ENCODE results near the gene EAF2. TPM values are rescaled to one million over a fixed set of nuclear protein-coding genes. Genes with fewer than 3 reads are reported as not detected.
"Not testable (repeated sequence)": the region's sequence is repeated elsewhere in the genome, so short reads cannot be mapped to it uniquely, and the experiment has no call there.

Gene EAF2
- total RNA-seq, 1 donor from 2014 or later, result 4.1 TPM

DNA sequence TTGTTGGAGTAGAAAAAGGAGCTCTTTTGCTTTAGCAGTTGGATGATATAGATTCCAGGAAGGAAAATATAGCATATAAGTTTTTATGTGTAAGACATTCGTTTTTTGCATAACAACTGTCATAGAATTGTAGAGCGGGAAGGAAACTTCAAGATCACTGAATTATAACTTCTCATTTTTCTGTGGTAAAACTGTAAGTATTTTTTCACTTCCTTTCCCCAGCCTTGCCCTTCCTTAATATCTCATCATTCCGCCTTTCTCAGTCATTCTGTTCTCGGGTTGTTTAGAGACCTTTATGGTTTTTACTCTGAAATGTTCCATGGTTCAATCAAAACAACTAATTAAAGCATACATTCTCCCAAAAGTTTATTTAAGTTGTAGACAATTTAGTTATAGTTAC lies 1.1 kb downstream of the EAF2 start:
- Histone ChIP-seq H3K4me1 (peaks cover 28% of the 10 kb centered on the region), H3K4me3 (peak overlapping the region; percentile 84), H3K9me3 (replicated peaks) (no peaks in the 10 kb centered on the region), H3K36me3 (peaks cover 9% of the 10 kb centered on the region), H3K27ac (replicated peaks) (no peak overlapping the region), H3K27me3 (ENCODE audit: low read depth) (no peaks in the 10 kb centered on the region)
- intact Hi-C loops (cut with micrococcal nuclease), result no loop called here
- no peak for DNase-seq
- TF ChIP-seq, protein P1, sequence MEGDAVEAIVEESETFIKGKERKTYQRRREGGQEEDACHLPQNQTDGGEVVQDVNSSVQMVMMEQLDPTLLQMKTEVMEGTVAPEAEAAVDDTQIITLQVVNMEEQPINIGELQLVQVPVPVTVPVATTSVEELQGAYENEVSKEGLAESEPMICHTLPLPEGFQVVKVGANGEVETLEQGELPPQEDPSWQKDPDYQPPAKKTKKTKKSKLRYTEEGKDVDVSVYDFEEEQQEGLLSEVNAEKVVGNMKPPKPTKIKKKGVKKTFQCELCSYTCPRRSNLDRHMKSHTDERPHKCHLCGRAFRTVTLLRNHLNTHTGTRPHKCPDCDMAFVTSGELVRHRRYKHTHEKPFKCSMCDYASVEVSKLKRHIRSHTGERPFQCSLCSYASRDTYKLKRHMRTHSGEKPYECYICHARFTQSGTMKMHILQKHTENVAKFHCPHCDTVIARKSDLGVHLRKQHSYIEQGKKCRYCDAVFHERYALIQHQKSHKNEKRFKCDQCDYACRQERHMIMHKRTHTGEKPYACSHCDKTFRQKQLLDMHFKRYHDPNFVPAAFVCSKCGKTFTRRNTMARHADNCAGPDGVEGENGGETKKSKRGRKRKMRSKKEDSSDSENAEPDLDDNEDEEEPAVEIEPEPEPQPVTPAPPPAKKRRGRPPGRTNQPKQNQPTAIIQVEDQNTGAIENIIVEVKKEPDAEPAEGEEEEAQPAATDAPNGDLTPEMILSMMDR (IDR thresholded peaks at IDR 0.05; ENCODE audit: borderline replicate concordance), result no peak

DNA sequence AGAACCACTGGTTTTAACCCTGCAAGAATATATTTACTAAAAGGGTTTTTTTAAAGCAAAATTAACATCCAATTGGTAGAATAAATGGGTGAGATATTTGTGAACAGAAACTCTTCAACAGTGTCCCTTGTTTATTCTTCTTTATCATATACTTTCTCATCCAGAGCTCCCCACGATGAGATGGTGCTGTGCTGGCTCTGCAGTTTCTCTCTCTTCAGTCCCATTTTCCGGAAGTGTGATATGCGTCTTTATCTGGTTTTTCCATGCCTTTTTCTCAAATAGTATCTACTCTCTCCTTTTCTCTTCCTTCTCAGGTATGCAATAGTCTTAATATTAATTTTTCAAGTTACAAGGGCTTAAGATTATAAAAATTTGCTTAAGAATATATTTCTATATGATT lies 1.5 kb downstream of the EAF2 start:
- Histone ChIP-seq H3K27ac (replicated peaks) (no peak overlapping the region), H3K4me1 (peaks cover 28% of the 10 kb centered on the region), H3K4me3 (peak overlapping the region; percentile 84), H3K27me3 (ENCODE audit: low read depth) (no peaks in the 10 kb centered on the region), H3K36me3 (peaks cover 9% of the 10 kb centered on the region), H3K9me3 (replicated peaks) (no peaks in the 10 kb centered on the region)
- intact Hi-C loops (cut with micrococcal nuclease), result no loop called here
- no peak for DNase-seq
- TF ChIP-seq, protein P1 (IDR thresholded peaks at IDR 0.05; ENCODE audit: borderline replicate concordance), result no peak

- Histone ChIP-seq H3K27ac (replicated peaks) (no peak overlapping the region), H3K36me3 (peaks cover 2% of the 10 kb centered on the region), H3K9me3 (replicated peaks) (no peaks in the 10 kb centered on the region), H3K4me1 (peaks cover 10% of the 10 kb centered on the region), H3K4me3 (no peak overlapping the region), H3K27me3 (ENCODE audit: low read depth) (no peaks in the 10 kb centered on the region)
- DNase-seq, result no peak
- intact Hi-C loops (cut with micrococcal nuclease), result no loop called here
- TF ChIP-seq, protein P1 (IDR thresholded peaks at IDR 0.05; ENCODE audit: borderline replicate concordance), result no peak
Measured at GRCh38 chr3:121839962-121840361, 5.0 kb downstream of the EAF2 start.

DNA sequence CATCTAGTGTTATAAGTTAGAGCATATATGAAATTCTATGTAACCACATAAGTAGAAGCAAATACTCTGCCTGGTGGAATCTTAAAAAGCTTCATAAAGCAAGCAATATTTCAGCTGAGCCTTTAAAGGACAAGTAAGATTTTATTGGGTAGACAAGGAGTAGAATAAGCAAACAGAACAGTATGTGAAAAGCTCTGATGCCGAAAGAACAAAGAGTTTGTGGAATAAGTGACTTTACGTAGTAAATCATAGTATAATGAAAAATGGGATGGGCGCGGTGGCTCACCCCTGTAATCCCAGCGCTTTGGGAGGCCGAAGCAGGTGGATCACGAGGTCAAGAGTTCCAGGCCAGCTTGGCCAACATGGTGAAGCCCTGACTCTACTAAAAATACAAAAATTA lies 9.9 kb downstream of the EAF2 start:
- peaks cover 3% of the 10 kb centered on the region for H3K36me3 ChIP-seq
- no peak overlapping the region for H3K4me3 ChIP-seq
- intact Hi-C loops (cut with micrococcal nuclease), result no loop called here
- no peaks in the 10 kb centered on the region for H3K9me3 ChIP-seq (replicated peaks)
- no peak for DNase-seq
- no peaks in the 10 kb centered on the region for H3K27me3 ChIP-seq (ENCODE audit: low read depth)
- H3K27ac ChIP-seq (replicated peaks), result no peak overlapping the region
- H3K4me1 ChIP-seq, result no peaks in the 10 kb centered on the region
- TF ChIP-seq, protein P1 (IDR thresholded peaks at IDR 0.05; ENCODE audit: borderline replicate concordance), result no peak

- H3K36me3 ChIP-seq, result peaks cover 6% of the 10 kb centered on the region
- intact Hi-C loops (cut with micrococcal nuclease), result no loop called here
- H3K4me1 ChIP-seq, result no peaks in the 10 kb centered on the region
- no peak overlapping the region for H3K27ac ChIP-seq (replicated peaks)
- no peak for DNase-seq
- H3K27me3 ChIP-seq (ENCODE audit: low read depth), result no peaks in the 10 kb centered on the region
- TF ChIP-seq, protein P1 (IDR thresholded peaks at IDR 0.05; ENCODE audit: borderline replicate concordance), result no peak
- H3K4me3 ChIP-seq, result no peak overlapping the region
- no peaks in the 10 kb centered on the region for H3K9me3 ChIP-seq (replicated peaks)
Measured at GRCh38 chr3:121852256-121852655, 17.2 kb downstream of the EAF2 start.

- no peaks in the 10 kb centered on the region for H3K27me3 ChIP-seq (ENCODE audit: low read depth)
- intact Hi-C loops (cut with micrococcal nuclease), result no loop called here
- no peaks in the 10 kb centered on the region for H3K4me1 ChIP-seq
- TF ChIP-seq, protein P1 (IDR thresholded peaks at IDR 0.05; ENCODE audit: borderline replicate concordance), result peak; percentile 32
- no peaks in the 10 kb centered on the region for H3K9me3 ChIP-seq (replicated peaks)
- no peak overlapping the region for H3K27ac ChIP-seq (replicated peaks)
- H3K36me3 ChIP-seq, result peaks cover 11% of the 10 kb centered on the region
- DNase-seq, result no peak
- H3K4me3 ChIP-seq, result no peak overlapping the region
Measured at GRCh38 chr3:121855555-121855954, 20.5 kb downstream of the EAF2 start.

GRCh38 chr3:121857778-121858177 lies 22.8 kb downstream of the EAF2 start:
- H3K27ac ChIP-seq (replicated peaks); H3K27me3 ChIP-seq (ENCODE audit: low read depth); DNase-seq; H3K4me3 ChIP-seq; intact Hi-C loops (cut with micrococcal nuclease); H3K4me1 ChIP-seq; H3K9me3 ChIP-seq (replicated peaks): not testable (repeated sequence)
- H3K36me3 ChIP-seq, result peaks cover 12% of the 10 kb centered on the region

GRCh38 chr3:121863247-121863646 lies 28.2 kb downstream of the EAF2 start:
- H3K27ac ChIP-seq (replicated peaks); H3K9me3 ChIP-seq (replicated peaks); DNase-seq; H3K36me3 ChIP-seq; intact Hi-C loops (cut with micrococcal nuclease); H3K4me1 ChIP-seq; H3K27me3 ChIP-seq (ENCODE audit: low read depth); H3K4me3 ChIP-seq: not testable (repeated sequence)
